ENCODE data around the gene BCL2L1.

GRCh38 chr20:31693987-31694661 is 28.5 kb downstream of the BCL2L1 start:
- TF ChIP-seq EZH2 (IDR thresholded peaks at IDR 0.05; ENCODE audit: low read length, unreplicated experiment) = no peak
- TF ChIP-seq CTCF (conservative IDR thresholded peaks at IDR 0.05; ENCODE audit: low read depth, low read length) = no peak
- TF ChIP-seq EZH2phosphoT487 (IDR thresholded peaks at IDR 0.05; ENCODE audit: borderline replicate concordance, low read length) = no peak

All from PC-3 (cell line).